ENCODE results near the gene SYVN1. TPM values are rescaled to one million over a fixed set of nuclear protein-coding genes. Genes with fewer than 3 reads are reported as not detected.

Gene SYVN1
- total RNA-seq, 1 donor from 2014 or later, result 57.1 TPM

- Mint-ChIP-seq H3K9me3 (ENCODE audit: unreplicated experiment) (no peaks in the 10 kb centered on the region), H3K4me3 (ENCODE audit: unreplicated experiment) (no peak overlapping the region), H3K27ac (ENCODE audit: unreplicated experiment) (no peak overlapping the region), H3K27me3 (ENCODE audit: unreplicated experiment) (no peaks in the 10 kb centered on the region), H3K4me1 (ENCODE audit: unreplicated experiment) (peaks cover 31% of the 10 kb centered on the region), H3K36me3 (ENCODE audit: unreplicated experiment) (peaks cover 18% of the 10 kb centered on the region)
- DNase-seq (ENCODE audit: extremely low spot score, unreplicated experiment), result no peak
- TF ChIP-seq, protein P1, sequence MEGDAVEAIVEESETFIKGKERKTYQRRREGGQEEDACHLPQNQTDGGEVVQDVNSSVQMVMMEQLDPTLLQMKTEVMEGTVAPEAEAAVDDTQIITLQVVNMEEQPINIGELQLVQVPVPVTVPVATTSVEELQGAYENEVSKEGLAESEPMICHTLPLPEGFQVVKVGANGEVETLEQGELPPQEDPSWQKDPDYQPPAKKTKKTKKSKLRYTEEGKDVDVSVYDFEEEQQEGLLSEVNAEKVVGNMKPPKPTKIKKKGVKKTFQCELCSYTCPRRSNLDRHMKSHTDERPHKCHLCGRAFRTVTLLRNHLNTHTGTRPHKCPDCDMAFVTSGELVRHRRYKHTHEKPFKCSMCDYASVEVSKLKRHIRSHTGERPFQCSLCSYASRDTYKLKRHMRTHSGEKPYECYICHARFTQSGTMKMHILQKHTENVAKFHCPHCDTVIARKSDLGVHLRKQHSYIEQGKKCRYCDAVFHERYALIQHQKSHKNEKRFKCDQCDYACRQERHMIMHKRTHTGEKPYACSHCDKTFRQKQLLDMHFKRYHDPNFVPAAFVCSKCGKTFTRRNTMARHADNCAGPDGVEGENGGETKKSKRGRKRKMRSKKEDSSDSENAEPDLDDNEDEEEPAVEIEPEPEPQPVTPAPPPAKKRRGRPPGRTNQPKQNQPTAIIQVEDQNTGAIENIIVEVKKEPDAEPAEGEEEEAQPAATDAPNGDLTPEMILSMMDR (IDR thresholded peaks at IDR 0.05), result no peak
Observed at GRCh38 chr11:65087216-65087615, 47.1 kb downstream of the SYVN1 start.

DNA sequence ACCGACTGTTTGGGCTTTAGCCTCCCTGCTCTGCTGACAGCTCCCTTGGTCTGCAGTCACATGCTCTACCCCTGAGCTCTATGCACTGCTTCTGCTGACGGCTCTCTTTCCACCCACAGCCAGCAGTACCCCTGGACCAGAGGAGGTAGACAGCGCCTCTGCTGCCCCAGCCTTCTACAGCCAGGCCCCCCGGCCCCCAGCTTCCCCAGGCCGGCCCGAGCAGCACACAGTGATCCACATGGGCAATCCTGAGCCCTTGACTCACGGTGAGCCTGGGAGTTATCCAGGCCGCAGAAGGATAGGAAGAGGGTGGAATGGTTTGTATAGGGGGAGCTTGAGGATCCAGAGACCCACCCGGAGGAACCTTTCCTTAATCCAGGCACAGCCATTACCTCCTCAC, 47.5 kb downstream of the SYVN1 start:
- Mint-ChIP-seq H3K36me3 (ENCODE audit: unreplicated experiment) (peaks cover 18% of the 10 kb centered on the region), H3K27me3 (ENCODE audit: unreplicated experiment) (no peaks in the 10 kb centered on the region), H3K4me3 (ENCODE audit: unreplicated experiment) (no peak overlapping the region), H3K9me3 (ENCODE audit: unreplicated experiment) (no peaks in the 10 kb centered on the region), H3K4me1 (ENCODE audit: unreplicated experiment) (peaks cover 31% of the 10 kb centered on the region), H3K27ac (ENCODE audit: unreplicated experiment) (no peak overlapping the region)
- TF ChIP-seq, protein P1 (IDR thresholded peaks at IDR 0.05), result no peak
- no peak for DNase-seq (ENCODE audit: extremely low spot score, unreplicated experiment)

DNA sequence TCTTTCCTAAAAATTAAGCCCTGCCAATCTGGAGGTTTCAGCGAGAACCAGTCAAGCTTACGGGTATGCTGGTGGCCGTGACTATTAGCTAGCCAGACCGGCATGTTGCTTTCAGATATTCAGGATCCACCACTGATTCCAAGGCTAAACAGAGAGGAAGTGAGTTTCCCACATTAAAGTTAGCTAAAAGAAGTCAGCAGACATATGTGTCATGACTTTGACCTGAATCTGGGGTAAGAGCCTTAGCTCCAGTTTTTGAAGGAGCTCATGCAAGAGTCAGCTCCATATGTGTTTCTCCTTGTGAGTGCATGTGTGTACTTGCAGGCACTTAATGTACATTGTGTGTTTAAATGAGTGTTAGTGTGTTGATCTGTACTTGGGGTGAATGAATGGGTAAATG, 48.9 kb downstream of the SYVN1 start:
- Mint-ChIP-seq H3K27me3 (ENCODE audit: unreplicated experiment) (no peaks in the 10 kb centered on the region), H3K4me1 (ENCODE audit: unreplicated experiment) (peaks cover 31% of the 10 kb centered on the region), H3K27ac (ENCODE audit: unreplicated experiment) (peak overlapping the region; percentile 97), H3K36me3 (ENCODE audit: unreplicated experiment) (peaks cover 18% of the 10 kb centered on the region), H3K4me3 (ENCODE audit: unreplicated experiment) (peak overlapping the region; percentile 93), H3K9me3 (ENCODE audit: unreplicated experiment) (no peaks in the 10 kb centered on the region)
- DNase-seq (ENCODE audit: extremely low spot score, unreplicated experiment), result no peak
- TF ChIP-seq, protein P1 (IDR thresholded peaks at IDR 0.05), result no peak

DNA sequence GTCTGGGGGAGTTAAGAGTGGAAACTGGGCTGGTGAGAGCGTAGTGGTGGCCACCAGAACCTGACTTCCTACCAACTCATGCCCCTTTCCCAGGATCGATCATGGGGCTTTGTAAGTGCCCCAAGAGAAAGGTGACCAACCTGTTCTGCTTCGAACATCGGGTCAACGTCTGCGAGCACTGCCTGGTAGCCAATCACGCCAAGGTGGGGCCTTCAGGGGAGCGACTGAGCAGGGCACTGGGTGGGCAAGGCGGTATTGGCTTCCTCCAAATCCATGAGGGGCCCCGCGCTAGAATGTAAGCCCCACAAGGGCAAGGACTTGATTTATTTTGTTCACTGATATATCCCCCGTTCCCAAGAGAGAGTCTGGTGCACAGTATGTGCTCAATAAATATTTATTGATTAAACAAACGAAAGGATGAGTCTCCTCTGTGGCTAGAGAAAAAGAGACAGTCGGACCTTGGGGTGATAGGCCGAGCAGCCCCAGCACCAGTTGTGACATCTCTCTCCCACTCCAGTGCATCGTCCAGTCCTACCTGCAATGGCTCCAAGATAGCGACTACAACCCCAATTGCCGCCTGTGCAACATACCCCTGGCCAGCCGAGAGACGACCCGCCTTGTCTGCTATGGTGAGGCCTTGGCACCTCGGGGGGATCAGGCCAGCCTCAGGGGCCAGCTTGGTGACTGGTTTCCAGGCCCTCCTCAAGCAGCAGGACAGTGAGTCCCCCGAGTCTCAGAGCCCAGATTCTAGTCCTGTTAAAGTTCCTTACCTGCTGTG, 49.5 kb downstream of the SYVN1 start:
- peaks cover 31% of the 10 kb centered on the region for H3K4me1 Mint-ChIP-seq (ENCODE audit: unreplicated experiment)
- DNase-seq (ENCODE audit: extremely low spot score, unreplicated experiment), result no peak
- no peaks in the 10 kb centered on the region for H3K27me3 Mint-ChIP-seq (ENCODE audit: unreplicated experiment)
- TF ChIP-seq, protein P1 (IDR thresholded peaks at IDR 0.05), result no peak
- H3K36me3 Mint-ChIP-seq (ENCODE audit: unreplicated experiment), result peaks cover 18% of the 10 kb centered on the region
- H3K4me3 Mint-ChIP-seq (ENCODE audit: unreplicated experiment), result peak overlapping the region; percentile 93
- peak overlapping the region; percentile 97 for H3K27ac Mint-ChIP-seq (ENCODE audit: unreplicated experiment)
- H3K9me3 Mint-ChIP-seq (ENCODE audit: unreplicated experiment), result no peaks in the 10 kb centered on the region

- Mint-ChIP-seq H3K9me3 (ENCODE audit: unreplicated experiment) (no peaks in the 10 kb centered on the region), H3K27me3 (ENCODE audit: unreplicated experiment) (no peaks in the 10 kb centered on the region), H3K4me3 (ENCODE audit: unreplicated experiment) (peak within 1 kb of the TSS; percentile 93), H3K4me1 (ENCODE audit: unreplicated experiment) (peaks cover 31% of the 10 kb centered on the region), H3K27ac (ENCODE audit: unreplicated experiment) (peak within 1 kb of the TSS; percentile 97), H3K36me3 (ENCODE audit: unreplicated experiment) (peaks cover 13% of the 10 kb centered on the region)
- peak; percentile 99 for DNase-seq (ENCODE audit: extremely low spot score, unreplicated experiment)
- TF ChIP-seq, protein P1 (IDR thresholded peaks at IDR 0.05), result no peak
Observed at GRCh38 chr11:65083834-65084597, 50.3 kb downstream of the SYVN1 start, which contains the start of the genes CDCA5 and ZFPL1. TSS of gene CDCA5 (minus strand) at chr11:65084040. CDS start at chr11:65083978, 62 bp downstream. TSS of gene ZFPL1 (plus strand) at chr11:65084222. CDS start at chr11:65084699, 477 bp downstream.
